Activated gamma-delta T cell treated with anti-CD3 and anti-CD28 coated beads, Interleukin-2, amount 50 U/mL, for 16 hours (primary cell): Measurements from ENCODE around the gene POMGNT1.

Experiments used
- DNase-seq: peaks from one replicate; pipeline ENCODE4 v3.0.0-alpha.2; 2020; ENCODE audit warnings: low read depth

The POMGNT1 gene

GRCh38 chr1:46157916-46158311, 40.3 kb downstream of the POMGNT1 start:
- no peak for DNase-seq

- DNase-seq = no peak
Measured at GRCh38 chr1:46153732-46154131, 44.5 kb downstream of the POMGNT1 start.

- no peak for DNase-seq
Measured at GRCh38 chr1:46153228-46153627, 45.0 kb downstream of the POMGNT1 start.

- DNase-seq = no peak
Measured at GRCh38 chr1:46152016-46152415, 46.2 kb downstream of the POMGNT1 start.

- DNase-seq = no peak
Measured at GRCh38 chr1:46150085-46150484, 48.1 kb downstream of the POMGNT1 start.

GRCh38 chr1:46148318-46148717, 49.9 kb downstream of the POMGNT1 start:
- no peak for DNase-seq
